HG03108 (cell line): ENCODE data around the gene VTN.
"Not testable (repeated sequence)": the region's sequence is repeated elsewhere in the genome, so short reads cannot be mapped to it uniquely, and the experiment has no call there.

ENCODE experiments used
- ATAC-seq: cut with Tn5 transposase; IDR thresholded peaks from one replicate; pipeline ENCODE4 v1.9.1; 2021; ENCODE audit warnings: moderate library complexity; ENCODE audit not compliant: unreplicated experiment

Gene VTN

DNA sequence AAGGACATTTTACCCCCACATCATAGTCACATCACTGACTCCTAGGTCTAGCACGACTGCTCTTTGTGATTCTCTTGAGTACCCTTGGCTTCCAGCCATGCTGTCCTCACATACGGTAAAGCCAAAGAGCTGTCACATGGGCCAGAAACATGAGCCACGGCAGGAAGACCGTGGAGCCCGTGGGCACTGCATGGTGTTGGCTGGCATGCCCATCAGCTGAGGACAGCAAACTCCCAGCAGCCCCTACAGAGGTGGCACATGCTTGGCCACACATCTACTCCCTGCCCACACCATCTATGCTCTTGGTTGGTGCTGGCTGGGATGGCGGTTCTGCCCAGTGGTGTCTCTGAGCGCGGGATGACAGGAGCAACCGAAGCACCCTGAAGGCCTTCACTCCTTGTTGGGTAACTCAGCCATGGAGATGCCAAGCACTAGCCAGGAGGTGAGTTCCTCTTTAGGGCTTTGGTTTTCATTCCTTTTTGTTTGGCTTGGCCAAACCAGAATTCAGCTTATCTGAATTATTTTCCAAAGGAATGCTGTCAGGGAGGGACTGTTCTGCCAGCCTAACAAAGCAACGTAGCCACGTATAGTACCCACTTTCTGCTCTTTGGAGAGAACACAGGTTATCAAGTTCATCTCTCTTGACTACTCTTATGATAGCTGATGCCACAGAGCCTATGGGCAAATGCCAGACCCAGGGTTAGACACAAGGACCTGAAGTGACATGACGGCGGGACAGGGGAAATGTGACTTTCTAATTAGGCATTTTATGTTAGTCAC lies 24.5 kb downstream of the VTN start:
- ATAC-seq: no peak

GRCh38 chr17:28344435-28344901 lies 25.6 kb downstream of the VTN start:
- no peak for ATAC-seq

GRCh38 chr17:28344011-28344410 lies 26.1 kb downstream of the VTN start:
- no peak for ATAC-seq

DNA sequence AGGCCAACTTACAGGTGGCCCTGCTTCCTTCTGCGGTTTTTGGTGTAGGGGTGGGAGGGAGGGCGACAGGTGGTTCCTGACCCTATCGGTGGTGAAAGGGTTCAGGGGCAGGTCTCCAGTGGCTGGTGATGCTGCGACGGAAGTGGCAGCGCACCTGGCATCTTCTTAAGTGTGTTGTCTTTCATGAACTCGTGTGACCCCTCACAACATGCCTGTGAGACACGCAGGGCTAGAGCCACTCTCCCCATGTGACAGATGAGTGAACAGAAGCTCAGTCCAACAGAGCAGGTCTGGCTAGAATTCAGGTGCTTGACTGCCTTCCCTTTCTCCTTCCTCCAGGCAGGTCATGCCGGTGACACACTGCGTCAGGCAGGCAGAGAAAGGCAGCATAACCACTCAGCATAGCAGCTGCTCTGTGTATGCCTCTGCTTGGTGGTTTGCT lies 26.6 kb downstream of the VTN start:
- ATAC-seq: no peak

GRCh38 chr17:28342313-28342712 lies 27.8 kb downstream of the VTN start:
- no peak for ATAC-seq

DNA sequence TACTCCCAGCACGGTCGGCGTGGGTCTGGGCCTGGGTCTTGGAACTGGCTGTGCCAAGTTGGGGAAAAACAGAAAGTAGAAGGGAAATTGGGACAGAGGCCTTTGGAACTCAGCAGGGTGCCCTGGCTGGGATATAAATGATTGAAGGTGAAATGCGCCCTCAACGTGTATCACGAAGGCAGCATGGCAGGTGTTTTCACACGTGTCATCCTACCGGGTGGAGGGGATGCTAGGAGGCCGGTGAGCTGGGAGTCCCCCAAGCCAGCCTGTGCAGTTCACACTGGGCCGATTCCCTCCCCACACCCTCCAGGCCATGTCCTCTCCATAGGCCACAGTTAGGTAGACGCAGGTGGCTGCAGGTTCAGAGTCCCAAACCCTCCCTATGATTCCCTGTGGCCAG lies 28.6 kb downstream of the VTN start:
- ATAC-seq: no peak

GRCh38 chr17:28340374-28340773 lies 29.7 kb downstream of the VTN start:
- ATAC-seq: no peak

- no peak for ATAC-seq
Measured at GRCh38 chr17:28339431-28339830, 30.7 kb downstream of the VTN start.

DNA sequence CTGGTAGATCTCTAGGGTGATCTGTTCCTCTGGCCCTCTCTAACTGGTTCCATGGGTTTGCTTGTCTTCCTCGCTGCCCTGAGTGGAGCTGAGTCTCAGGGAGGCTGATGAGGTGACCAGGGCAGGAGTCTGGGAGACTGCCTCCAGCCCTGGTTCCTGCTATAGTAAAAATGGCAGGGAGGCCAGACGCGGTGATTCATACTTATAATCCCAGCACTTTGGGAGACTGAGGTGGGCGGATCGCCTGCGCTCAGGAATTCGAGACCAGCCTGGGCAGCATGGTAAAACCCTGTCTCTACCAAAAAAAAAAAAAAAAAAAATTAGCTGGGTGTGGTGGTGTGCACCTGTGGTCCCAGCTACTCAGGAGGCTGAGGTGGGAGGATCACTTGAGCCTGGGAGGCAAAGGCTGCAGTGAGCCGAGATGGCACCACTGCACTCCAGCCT lies 31.3 kb downstream of the VTN start:
- ATAC-seq: not testable (repeated sequence)

- no peak for ATAC-seq
Measured at GRCh38 chr17:28338056-28338768, 31.9 kb downstream of the VTN start.

- no peak for ATAC-seq
Measured at GRCh38 chr17:28335959-28336871, 33.9 kb downstream of the VTN start.

DNA sequence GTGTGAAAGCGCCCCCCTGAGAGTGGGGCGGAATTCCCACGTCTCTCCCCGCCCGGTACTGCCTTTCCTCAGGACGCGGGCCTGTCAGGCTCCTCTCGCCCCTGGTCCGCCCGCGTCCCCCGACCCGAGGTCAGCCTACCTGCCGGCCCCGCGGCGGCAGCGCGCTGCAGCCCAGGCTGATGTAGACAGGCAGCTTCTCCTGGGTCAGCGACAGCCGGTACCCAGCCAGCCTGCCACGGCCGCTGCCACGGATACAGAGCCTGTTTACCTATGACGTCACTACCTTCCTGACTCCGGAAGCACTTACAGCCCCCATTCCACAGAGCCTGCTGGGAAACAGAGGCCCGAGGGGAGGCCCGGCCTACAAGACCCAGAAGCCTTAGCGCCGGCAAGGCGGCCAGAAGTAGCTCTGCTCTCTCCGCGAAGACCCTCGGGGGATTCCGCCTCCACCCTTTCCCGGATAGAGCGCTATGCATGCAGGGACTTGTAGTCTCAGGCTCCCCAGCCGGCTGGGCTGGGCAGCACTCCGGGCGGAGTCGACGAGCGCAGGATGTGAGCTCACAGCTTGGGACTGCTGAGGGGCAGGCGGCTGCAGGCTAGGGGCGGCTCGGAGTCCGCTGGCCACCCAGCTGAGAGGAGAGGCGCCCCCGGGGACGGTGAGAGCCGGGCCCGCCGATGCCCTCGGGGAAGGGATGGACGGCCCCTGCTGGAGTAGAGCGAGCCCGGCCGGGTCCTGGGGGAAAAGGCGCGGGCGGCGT lies 34.7 kb downstream of the VTN start, which contains the start of the genes IFT20 and TNFAIP1:
Gene IFT20, minus strand, starts transcription at position 272 of the 758 bp plus-strand sequence. CDS start 3,487 bp downstream, outside the sequence.
Gene TNFAIP1, plus strand, starts transcription at position 561 of the 758 bp plus-strand sequence. CDS start 3,761 bp downstream, outside the sequence.
- ATAC-seq: peak; percentile 97

DNA sequence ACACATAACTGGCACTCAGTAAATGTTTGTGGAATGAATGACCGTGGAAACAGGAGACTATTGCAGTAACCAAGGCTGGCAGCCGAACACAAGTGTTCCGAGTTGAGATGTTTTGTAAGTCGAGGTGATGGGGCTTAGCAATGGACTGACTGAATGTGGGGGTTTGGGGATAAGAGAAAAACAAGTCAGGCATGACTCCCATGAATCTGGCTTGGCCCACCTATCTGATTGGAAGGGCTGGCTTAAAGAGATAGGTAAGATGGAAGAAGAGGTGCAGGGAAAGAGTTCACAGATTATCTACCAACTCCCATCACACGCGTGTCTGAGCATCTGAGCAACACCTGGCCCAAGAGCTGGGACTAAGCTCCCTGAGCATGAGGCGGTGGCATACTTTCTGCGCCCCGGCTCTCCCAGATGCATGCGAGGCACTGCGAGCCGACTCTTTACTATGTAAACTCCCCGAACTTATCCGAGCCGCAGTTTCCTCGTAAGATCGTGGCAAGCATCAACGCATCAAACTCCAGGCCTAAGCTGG lies 35.4 kb downstream of the VTN start:
- no peak for ATAC-seq

- ATAC-seq: no peak
Measured at GRCh38 chr17:28334171-28334570, 35.9 kb downstream of the VTN start.

DNA sequence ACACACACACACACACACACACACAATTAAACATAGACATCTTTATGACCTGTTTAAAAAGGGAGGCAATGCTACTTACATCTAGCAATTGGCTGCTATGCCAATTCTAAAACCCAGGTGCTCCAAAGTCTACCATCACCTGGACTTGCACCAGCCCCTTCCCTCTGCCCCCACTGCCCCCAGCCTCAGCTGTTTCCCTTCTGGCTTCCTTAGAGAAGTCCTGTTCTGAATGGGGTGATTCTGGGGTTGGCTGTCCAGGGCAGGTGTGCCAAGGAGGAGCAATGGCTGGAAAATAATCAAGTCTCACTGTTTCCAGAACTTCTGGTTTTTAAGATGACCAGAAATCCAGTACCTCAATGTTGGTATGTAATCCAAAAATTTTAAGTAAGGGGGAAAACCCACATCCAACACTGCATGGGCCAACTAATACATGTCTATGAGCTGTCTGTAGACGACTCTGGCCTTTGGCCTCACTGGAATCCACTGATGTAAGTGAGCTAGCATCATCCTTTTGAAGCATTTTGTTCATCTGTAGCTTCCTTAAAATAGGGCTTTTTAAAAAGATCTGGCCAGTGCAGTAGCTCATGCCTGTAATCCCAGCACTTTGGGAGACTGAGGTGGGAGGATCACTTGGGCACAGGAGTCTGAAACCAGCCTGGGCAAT lies 36.9 kb downstream of the VTN start:
- no peak for ATAC-seq

GRCh38 chr17:28331891-28332420 lies 38.2 kb downstream of the VTN start:
- no peak for ATAC-seq

GRCh38 chr17:28330671-28331070 lies 39.4 kb downstream of the VTN start:
- ATAC-seq: no peak

GRCh38 chr17:28328325-28328724 lies 41.8 kb downstream of the VTN start:
- no peak for ATAC-seq

DNA sequence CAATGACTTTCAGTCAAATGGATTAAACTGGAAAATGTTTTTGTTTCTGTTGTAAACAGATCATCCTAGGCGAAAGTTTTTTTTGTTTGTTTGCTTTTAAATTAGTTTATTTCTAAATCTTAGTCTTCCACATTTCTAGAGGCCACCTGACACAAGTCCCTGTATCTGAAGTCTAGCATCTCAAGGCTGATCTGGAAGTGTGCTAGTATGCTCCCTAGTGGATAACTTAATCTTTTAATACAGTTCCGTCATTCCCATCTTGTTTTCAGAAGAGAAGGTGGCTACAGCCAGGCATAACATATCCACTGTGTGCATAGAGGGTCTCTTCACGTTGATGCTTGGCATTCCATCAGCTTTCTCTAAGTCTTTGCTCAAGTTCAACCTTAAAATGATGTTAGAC lies 42.4 kb downstream of the VTN start:
- ATAC-seq: no peak
